ENCODE results near the gene GBA2.

GBA2 gene

GRCh38 chr9:35708146-35708545 lies 40.9 kb downstream of the GBA2 start:
- H3K27me3 ChIP-seq (ENCODE audit: control insufficient read depth, insufficient read depth, low read length, poor library complexity, severe bottlenecking): no peaks in the 10 kb centered on the region
- H3K9me3 ChIP-seq (ENCODE audit: control insufficient read depth, low read length): no peaks in the 10 kb centered on the region
- no peak overlapping the region for H3K27ac ChIP-seq (ENCODE audit: insufficient read depth, low read depth, low read length, poor library complexity, severe bottlenecking)
- peaks cover 90% of the 10 kb centered on the region for H3K36me3 ChIP-seq (ENCODE audit: control insufficient read depth, insufficient read depth, low read length)
- WGBS, 2 experiments: 95 to 97% methylated on average over 4 of the region's 4 CpGs
- H3K4me3 ChIP-seq (ENCODE audit: insufficient read depth, low read depth, low read length): no peak overlapping the region
- no peaks in the 10 kb centered on the region for H3K4me1 ChIP-seq (ENCODE audit: control insufficient read depth, insufficient read depth, low read length)

- 91 to 93% methylated on average over 10 of the region's 10 CpGs for WGBS, 2 experiments
- Histone ChIP-seq H3K4me3 (ENCODE audit: insufficient read depth, low read depth, low read length) (no peak overlapping the region), H3K9me3 (ENCODE audit: control insufficient read depth, low read length) (no peaks in the 10 kb centered on the region), H3K27me3 (ENCODE audit: control insufficient read depth, insufficient read depth, low read length, poor library complexity, severe bottlenecking) (no peaks in the 10 kb centered on the region), H3K36me3 (ENCODE audit: control insufficient read depth, insufficient read depth, low read length) (peaks cover 84% of the 10 kb centered on the region), H3K4me1 (ENCODE audit: control insufficient read depth, insufficient read depth, low read length) (no peaks in the 10 kb centered on the region), H3K27ac (ENCODE audit: insufficient read depth, low read depth, low read length, poor library complexity, severe bottlenecking) (no peak overlapping the region)
Observed at GRCh38 chr9:35706951-35707350, 42.1 kb downstream of the GBA2 start.

- H3K27me3 ChIP-seq (ENCODE audit: control insufficient read depth, insufficient read depth, low read length, poor library complexity, severe bottlenecking): no peaks in the 10 kb centered on the region
- H3K9me3 ChIP-seq (ENCODE audit: control insufficient read depth, low read length): no peaks in the 10 kb centered on the region
- no peak overlapping the region for H3K4me3 ChIP-seq (ENCODE audit: insufficient read depth, low read depth, low read length)
- H3K36me3 ChIP-seq (ENCODE audit: control insufficient read depth, insufficient read depth, low read length): peaks cover 82% of the 10 kb centered on the region
- WGBS, 2 experiments: 94 to 96% methylated on average over 7 of the region's 7 CpGs
- H3K27ac ChIP-seq (ENCODE audit: insufficient read depth, low read depth, low read length, poor library complexity, severe bottlenecking): no peak overlapping the region
- H3K4me1 ChIP-seq (ENCODE audit: control insufficient read depth, insufficient read depth, low read length): no peaks in the 10 kb centered on the region
Observed at GRCh38 chr9:35705836-35706430, 43.1 kb downstream of the GBA2 start.

GRCh38 chr9:35705372-35705771 lies 43.7 kb downstream of the GBA2 start:
- H3K36me3 ChIP-seq (ENCODE audit: control insufficient read depth, insufficient read depth, low read length): peaks cover 81% of the 10 kb centered on the region

GRCh38 chr9:35703906-35704672 lies 44.9 kb downstream of the GBA2 start:
- no peaks in the 10 kb centered on the region for H3K27me3 ChIP-seq (ENCODE audit: control insufficient read depth, insufficient read depth, low read length, poor library complexity, severe bottlenecking)
- WGBS, 2 experiments: 94 to 95% methylated on average over 26 of the region's 26 CpGs
- no peak overlapping the region for H3K4me3 ChIP-seq (ENCODE audit: insufficient read depth, low read depth, low read length)
- peaks cover 82% of the 10 kb centered on the region for H3K36me3 ChIP-seq (ENCODE audit: control insufficient read depth, insufficient read depth, low read length)
- H3K27ac ChIP-seq (ENCODE audit: insufficient read depth, low read depth, low read length, poor library complexity, severe bottlenecking): no peak overlapping the region
- no peaks in the 10 kb centered on the region for H3K4me1 ChIP-seq (ENCODE audit: control insufficient read depth, insufficient read depth, low read length)
- H3K9me3 ChIP-seq (ENCODE audit: control insufficient read depth, low read length): no peaks in the 10 kb centered on the region

More at GRCh38 chr9:35705372-35705771, 43.7 kb downstream of the GBA2 start:
- H3K4me3 ChIP-seq (ENCODE audit: insufficient read depth, low read depth, low read length): no peak overlapping the region
- no peaks in the 10 kb centered on the region for H3K4me1 ChIP-seq (ENCODE audit: control insufficient read depth, insufficient read depth, low read length)
- H3K27ac ChIP-seq (ENCODE audit: insufficient read depth, low read depth, low read length, poor library complexity, severe bottlenecking): no peak overlapping the region
- WGBS, 2 experiments: 88% methylated on average over 8 of the region's 8 CpGs
- no peaks in the 10 kb centered on the region for H3K9me3 ChIP-seq (ENCODE audit: control insufficient read depth, low read length)
- H3K27me3 ChIP-seq (ENCODE audit: control insufficient read depth, insufficient read depth, low read length, poor library complexity, severe bottlenecking): no peaks in the 10 kb centered on the region

GRCh38 chr9:35702696-35703095 lies 46.3 kb downstream of the GBA2 start:
- no peak overlapping the region for H3K27ac ChIP-seq (ENCODE audit: insufficient read depth, low read depth, low read length, poor library complexity, severe bottlenecking)
- H3K36me3 ChIP-seq (ENCODE audit: control insufficient read depth, insufficient read depth, low read length): peaks cover 86% of the 10 kb centered on the region
- WGBS, 2 experiments: 92 to 93% methylated on average over 7 of the region's 7 CpGs
- no peaks in the 10 kb centered on the region for H3K9me3 ChIP-seq (ENCODE audit: control insufficient read depth, low read length)
- H3K4me3 ChIP-seq (ENCODE audit: insufficient read depth, low read depth, low read length): no peak overlapping the region
- H3K4me1 ChIP-seq (ENCODE audit: control insufficient read depth, insufficient read depth, low read length): no peaks in the 10 kb centered on the region
- no peaks in the 10 kb centered on the region for H3K27me3 ChIP-seq (ENCODE audit: control insufficient read depth, insufficient read depth, low read length, poor library complexity, severe bottlenecking)

- H3K4me3 ChIP-seq (ENCODE audit: insufficient read depth, low read depth, low read length): no peak overlapping the region
- no peaks in the 10 kb centered on the region for H3K9me3 ChIP-seq (ENCODE audit: control insufficient read depth, low read length)
- no peaks in the 10 kb centered on the region for H3K27me3 ChIP-seq (ENCODE audit: control insufficient read depth, insufficient read depth, low read length, poor library complexity, severe bottlenecking)
- no peaks in the 10 kb centered on the region for H3K4me1 ChIP-seq (ENCODE audit: control insufficient read depth, insufficient read depth, low read length)
- peaks cover 75% of the 10 kb centered on the region for H3K36me3 ChIP-seq (ENCODE audit: control insufficient read depth, insufficient read depth, low read length)
- no peak overlapping the region for H3K27ac ChIP-seq (ENCODE audit: insufficient read depth, low read depth, low read length, poor library complexity, severe bottlenecking)
Observed at GRCh38 chr9:35700942-35701341, 48.1 kb downstream of the GBA2 start.

- no peak overlapping the region for H3K27ac ChIP-seq (ENCODE audit: insufficient read depth, low read depth, low read length, poor library complexity, severe bottlenecking)
- no peaks in the 10 kb centered on the region for H3K9me3 ChIP-seq (ENCODE audit: control insufficient read depth, low read length)
- H3K36me3 ChIP-seq (ENCODE audit: control insufficient read depth, insufficient read depth, low read length): peaks cover 66% of the 10 kb centered on the region
- H3K4me3 ChIP-seq (ENCODE audit: insufficient read depth, low read depth, low read length): no peak overlapping the region
- no peaks in the 10 kb centered on the region for H3K4me1 ChIP-seq (ENCODE audit: control insufficient read depth, insufficient read depth, low read length)
- no peaks in the 10 kb centered on the region for H3K27me3 ChIP-seq (ENCODE audit: control insufficient read depth, insufficient read depth, low read length, poor library complexity, severe bottlenecking)
- WGBS, 2 experiments: 93 to 94% methylated on average over 11 of the region's 11 CpGs
Observed at GRCh38 chr9:35700031-35700430, 49.0 kb downstream of the GBA2 start.

- H3K36me3 ChIP-seq (ENCODE audit: control insufficient read depth, insufficient read depth, low read length): peaks cover 48% of the 10 kb centered on the region
- WGBS, 2 experiments: 94 to 95% methylated on average over 5 of the region's 5 CpGs
- no peaks in the 10 kb centered on the region for H3K9me3 ChIP-seq (ENCODE audit: control insufficient read depth, low read length)
- H3K4me3 ChIP-seq (ENCODE audit: insufficient read depth, low read depth, low read length): no peak overlapping the region
- H3K27me3 ChIP-seq (ENCODE audit: control insufficient read depth, insufficient read depth, low read length, poor library complexity, severe bottlenecking): no peaks in the 10 kb centered on the region
- no peaks in the 10 kb centered on the region for H3K4me1 ChIP-seq (ENCODE audit: control insufficient read depth, insufficient read depth, low read length)
- no peak overlapping the region for H3K27ac ChIP-seq (ENCODE audit: insufficient read depth, low read depth, low read length, poor library complexity, severe bottlenecking)
Observed at GRCh38 chr9:35698231-35698630, 50.8 kb downstream of the GBA2 start.

- Histone ChIP-seq H3K27ac (ENCODE audit: insufficient read depth, low read depth, low read length, poor library complexity, severe bottlenecking) (no peak overlapping the region), H3K36me3 (ENCODE audit: control insufficient read depth, insufficient read depth, low read length) (peaks cover 45% of the 10 kb centered on the region), H3K4me1 (ENCODE audit: control insufficient read depth, insufficient read depth, low read length) (no peaks in the 10 kb centered on the region), H3K27me3 (ENCODE audit: control insufficient read depth, insufficient read depth, low read length, poor library complexity, severe bottlenecking) (no peaks in the 10 kb centered on the region), H3K9me3 (ENCODE audit: control insufficient read depth, low read length) (no peaks in the 10 kb centered on the region), H3K4me3 (ENCODE audit: insufficient read depth, low read depth, low read length) (no peak overlapping the region)
- WGBS, 2 experiments: 95 to 96% methylated on average over 14 of the region's 14 CpGs
Observed at GRCh38 chr9:35697486-35697885, 51.5 kb downstream of the GBA2 start.
